NB4 (cell line): ENCODE results near the gene MYH10.

Source experiments
- DNase-seq: peaks from one replicate; pipeline ENCODE4 v3.0.0; 2010; ENCODE audit warnings: low read depth
- H3K4me3 ChIP-seq: one replicate; pipeline ENCODE4 v1.5.1; 2011; ENCODE audit warnings: mild to moderate bottlenecking, low read depth, low read length, moderate library complexity
- MYC ChIP-seq: IDR thresholded peaks from 2 replicates; pipeline ENCODE4 v1.6.1; 2011; ENCODE audit warnings: low read depth, low read length
- POLR2A ChIP-seq: IDR thresholded peaks from 2 replicates; pipeline ENCODE4 v1.6.1; 2011; ENCODE audit warnings: mild to moderate bottlenecking; ENCODE audit not compliant: insufficient read length; ENCODE audit errors: extremely low read depth
- TF ChIP-seq, protein P1 (sequence below): IDR thresholded peaks from 2 replicates; pipeline ENCODE4 v1.6.1; 2011; ENCODE audit warnings: low read depth, low read length
- TF ChIP-seq, protein P2 (sequence below): IDR thresholded peaks from one replicate; pipeline ENCODE4 v1.5.1; 2012; ENCODE audit warnings: low read depth, low read length

The MYH10 gene

DNA sequence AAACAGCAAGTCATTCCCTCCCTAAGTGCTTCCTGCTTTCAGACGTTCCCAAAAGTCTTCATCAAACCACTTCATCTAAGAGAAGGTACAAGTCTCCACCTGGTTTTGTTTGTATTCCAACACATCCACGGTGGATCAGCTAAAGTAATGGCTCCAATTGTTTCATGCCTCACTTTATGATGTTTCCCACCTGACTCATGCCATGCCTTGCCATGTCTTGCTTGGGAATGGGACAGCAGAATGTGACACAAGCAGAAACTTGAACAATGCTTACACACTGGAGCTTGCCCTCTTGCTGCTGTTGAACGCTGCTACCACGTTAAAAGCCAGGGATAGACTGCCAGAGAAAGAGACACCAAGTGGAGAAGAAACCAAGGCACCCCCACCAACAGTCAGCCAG is 43.8 kb downstream of the MYH10 start:
- H3K4me3 ChIP-seq = no peak overlapping the region
- no peak for TF ChIP-seq POLR2A
- TF ChIP-seq, protein P1, sequence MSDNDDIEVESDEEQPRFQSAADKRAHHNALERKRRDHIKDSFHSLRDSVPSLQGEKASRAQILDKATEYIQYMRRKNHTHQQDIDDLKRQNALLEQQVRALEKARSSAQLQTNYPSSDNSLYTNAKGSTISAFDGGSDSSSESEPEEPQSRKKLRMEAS = no peak
- TF ChIP-seq, protein P2, sequence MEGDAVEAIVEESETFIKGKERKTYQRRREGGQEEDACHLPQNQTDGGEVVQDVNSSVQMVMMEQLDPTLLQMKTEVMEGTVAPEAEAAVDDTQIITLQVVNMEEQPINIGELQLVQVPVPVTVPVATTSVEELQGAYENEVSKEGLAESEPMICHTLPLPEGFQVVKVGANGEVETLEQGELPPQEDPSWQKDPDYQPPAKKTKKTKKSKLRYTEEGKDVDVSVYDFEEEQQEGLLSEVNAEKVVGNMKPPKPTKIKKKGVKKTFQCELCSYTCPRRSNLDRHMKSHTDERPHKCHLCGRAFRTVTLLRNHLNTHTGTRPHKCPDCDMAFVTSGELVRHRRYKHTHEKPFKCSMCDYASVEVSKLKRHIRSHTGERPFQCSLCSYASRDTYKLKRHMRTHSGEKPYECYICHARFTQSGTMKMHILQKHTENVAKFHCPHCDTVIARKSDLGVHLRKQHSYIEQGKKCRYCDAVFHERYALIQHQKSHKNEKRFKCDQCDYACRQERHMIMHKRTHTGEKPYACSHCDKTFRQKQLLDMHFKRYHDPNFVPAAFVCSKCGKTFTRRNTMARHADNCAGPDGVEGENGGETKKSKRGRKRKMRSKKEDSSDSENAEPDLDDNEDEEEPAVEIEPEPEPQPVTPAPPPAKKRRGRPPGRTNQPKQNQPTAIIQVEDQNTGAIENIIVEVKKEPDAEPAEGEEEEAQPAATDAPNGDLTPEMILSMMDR = no peak
- no peak for TF ChIP-seq MYC
- DNase-seq = no peak

DNA sequence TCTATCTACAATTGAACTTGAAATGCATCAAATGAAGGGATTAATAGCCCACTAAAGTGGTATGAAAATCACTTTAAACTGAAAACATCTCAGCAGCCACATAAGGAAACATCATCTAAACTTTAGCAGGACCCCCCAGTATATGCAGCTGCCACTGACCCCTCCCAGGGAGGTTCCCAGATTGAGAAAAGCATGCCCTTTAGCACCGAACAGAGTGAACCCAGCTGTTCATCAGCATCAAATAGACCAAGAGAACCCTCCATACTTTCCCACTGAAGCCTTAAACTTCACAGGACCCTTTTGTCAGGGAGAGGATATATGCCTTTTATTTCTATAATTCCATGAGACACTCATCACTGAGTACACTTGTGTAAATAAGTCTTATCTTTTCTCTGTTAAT is 44.6 kb downstream of the MYH10 start:
- H3K4me3 ChIP-seq = no peak overlapping the region
- TF ChIP-seq, protein P2 = no peak
- TF ChIP-seq, protein P1 = no peak
- no peak for DNase-seq

DNA sequence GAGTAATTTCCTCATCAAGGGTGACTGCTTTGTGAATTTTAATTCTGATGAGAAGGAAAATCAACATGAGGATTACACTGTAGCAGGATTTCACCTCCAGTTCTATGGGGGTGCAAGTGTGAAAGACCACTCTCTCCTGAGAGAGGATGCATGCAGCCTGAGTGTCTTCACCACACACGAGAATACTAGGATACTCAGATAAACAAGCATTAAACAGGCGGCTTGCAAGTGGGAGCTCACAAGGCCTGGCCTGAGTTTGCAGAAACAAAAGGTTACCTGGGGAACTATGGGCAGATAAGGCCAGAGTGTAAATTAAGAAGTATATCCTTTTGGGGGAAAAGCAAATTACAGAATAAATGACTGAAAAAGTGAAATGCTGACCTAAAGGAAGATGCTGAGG is 46.6 kb downstream of the MYH10 start:
- no peak for TF ChIP-seq POLR2A
- no peak for TF ChIP-seq MYC
- TF ChIP-seq, protein P1 = no peak
- TF ChIP-seq, protein P2 = no peak
- H3K4me3 ChIP-seq = no peak overlapping the region
- no peak for DNase-seq

DNA sequence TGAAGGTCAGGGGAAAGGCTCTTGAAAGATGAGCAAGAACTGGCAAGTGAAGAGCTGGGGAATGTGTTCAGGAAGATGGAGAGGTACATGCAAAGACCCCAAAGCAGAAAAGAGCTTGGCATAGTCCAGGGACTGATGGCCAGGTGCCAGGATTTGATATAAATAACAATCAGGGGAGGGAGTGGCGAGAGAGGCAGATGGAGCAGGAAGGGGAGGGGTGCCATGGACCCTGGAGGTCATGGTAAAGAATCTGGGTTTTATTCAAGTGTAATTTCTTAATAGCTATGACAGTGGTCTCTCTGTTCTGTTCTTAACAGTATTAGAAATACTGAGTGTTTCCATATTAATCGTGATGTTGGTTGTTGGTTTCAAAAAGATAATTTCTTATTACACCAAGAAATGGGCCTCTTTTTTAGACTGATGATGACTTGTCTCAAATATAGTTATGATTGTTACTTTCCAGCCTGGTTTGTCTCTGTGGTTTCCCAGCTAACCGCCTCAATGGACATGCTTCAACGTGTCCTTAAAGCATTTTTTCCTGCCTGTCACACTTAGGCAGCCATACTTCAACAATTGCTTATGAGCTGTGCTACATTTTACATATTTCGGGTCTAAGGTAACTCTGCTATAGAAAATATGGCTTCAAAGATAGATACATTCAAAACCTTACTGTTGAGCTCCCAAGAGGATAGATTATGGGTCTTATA is 49.4 kb downstream of the MYH10 start:
- no peak for TF ChIP-seq MYC
- TF ChIP-seq, protein P1 = no peak
- TF ChIP-seq, protein P2 = no peak
- no peak for TF ChIP-seq POLR2A
- no peak for DNase-seq
- no peak overlapping the region for H3K4me3 ChIP-seq

DNA sequence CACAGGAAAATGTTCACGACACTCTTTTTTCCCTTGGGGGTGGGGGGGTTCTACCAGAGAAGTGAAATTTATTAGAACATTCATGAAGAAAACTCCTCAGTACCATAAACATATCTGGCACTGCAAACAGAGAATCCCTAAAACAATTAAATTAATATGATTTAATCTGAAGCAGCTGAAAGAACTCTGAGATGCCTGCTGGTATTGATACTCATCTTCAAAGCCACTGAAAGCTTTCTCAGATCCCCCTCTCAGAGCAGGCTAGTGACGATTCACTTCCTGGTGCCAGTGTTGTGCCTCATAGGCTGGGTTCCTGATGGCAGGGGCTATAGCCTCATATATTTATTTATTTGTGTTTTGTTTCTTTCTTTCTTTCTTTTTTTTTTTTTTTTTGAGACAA is 52.7 kb downstream of the MYH10 start:
- no peak for DNase-seq
- TF ChIP-seq POLR2A (no peak), MYC (no peak)
- TF ChIP-seq, protein P1 = no peak
- TF ChIP-seq, protein P2 = no peak
- H3K4me3 ChIP-seq = no peak overlapping the region
